ENCODE data around the gene NUTM2B.
"Not testable (repeated sequence)": the region's sequence is repeated elsewhere in the genome, so short reads cannot be mapped to it uniquely, and the experiment has no call there.

Gene NUTM2B

GRCh38 chr10:79744844-79745243, 41.8 kb downstream of the NUTM2B start:
- not testable (repeated sequence) for DNase-seq

GRCh38 chr10:79748510-79748909, 45.5 kb downstream of the NUTM2B start:
- DNase-seq = not testable (repeated sequence)

GRCh38 chr10:79753601-79754000, 50.6 kb downstream of the NUTM2B start:
- DNase-seq = not testable (repeated sequence)

- not testable (repeated sequence) for DNase-seq
Observed at GRCh38 chr10:79758297-79758993, 55.4 kb downstream of the NUTM2B start.
